A673 (cell line): ENCODE results near the gene XAF1. TPM values are rescaled to one million over a fixed set of nuclear protein-coding genes. Genes with fewer than 3 reads are reported as not detected.

ENCODE experiments used
- Bru-seq: library from RNA; stranded (reverse); fragments of 400-500 nt; gene quantifications from one replicate; lab custom pipeline; 2021; lab: Mats Ljungman, UMichigan
- BruChase-seq, 2 experiments: library from RNA; stranded (reverse); fragments of 400-500 nt; gene quantifications; one replicate each; lab custom pipeline; 2021; lab: Mats Ljungman, UMichigan
- BruUV-seq: library from RNA; stranded (reverse); fragments of 400-500 nt; replicated peaks from 2 replicates; lab custom pipeline; 2021; lab: Mats Ljungman, UMichigan
- CTCF ChIA-PET: fragments of 300-600 bp; sonication (Branson Sonifier 250); formaldehyde crosslinking; loops from one replicate; lab custom pipeline; 2022; ENCODE audit warnings: antibody characterized with exemption; lab: Charles Lee
- POLR2A ChIA-PET: fragments of 300-600 bp; sonication (Branson Sonifier 250); formaldehyde crosslinking; loops from one replicate; lab custom pipeline; 2022; ENCODE audit warnings: antibody characterized with exemption; ENCODE audit not compliant: low non-redundant PET; lab: Charles Lee
- DNase-seq: peaks from one replicate; pipeline ENCODE4 v3.0.0-alpha.2; 2015; ENCODE audit warnings: low spot score
- H3K27ac ChIP-seq: fragments of 200-600 bp; sonication (generic); 2 replicates; pipeline ENCODE4 v1.5.1; 2016; ENCODE audit warnings: mixed run types, low read depth, mild to moderate bottlenecking, mixed read lengths, antibody characterized with exemption, low read length; ENCODE audit not compliant: poor library complexity, severe bottlenecking
- H3K27me3 ChIP-seq: fragments of 200-600 bp; sonication (generic); replicated peaks from 2 replicates; pipeline ENCODE4 v1.6.1; 2017; ENCODE audit warnings: mixed run types, low read depth, mild to moderate bottlenecking, mixed read lengths, antibody characterized with exemption, low read length; ENCODE audit not compliant: insufficient read depth, poor library complexity
- H3K36me3 ChIP-seq: fragments of 200-600 bp; sonication (generic); 2 replicates; pipeline ENCODE4 v1.6.1; 2016; ENCODE audit warnings: mixed run types, mild to moderate bottlenecking, mixed read lengths, antibody characterized with exemption, low read length; ENCODE audit not compliant: insufficient read depth, poor library complexity, severe bottlenecking
- H3K4me1 ChIP-seq: fragments of 200-600 bp; sonication (generic); 2 replicates; pipeline ENCODE4 v1.6.1; 2017; ENCODE audit warnings: mixed run types, mild to moderate bottlenecking, mixed read lengths, antibody characterized with exemption, low read length; ENCODE audit not compliant: insufficient read depth, poor library complexity, severe bottlenecking
- H3K4me3 ChIP-seq: fragments of 200-600 bp; sonication (generic); 2 replicates; pipeline ENCODE4 v1.5.1; 2016; ENCODE audit warnings: low read depth, mixed run types, mild to moderate bottlenecking, mixed read lengths, low read length; ENCODE audit not compliant: poor library complexity, severe bottlenecking
- H3K9me3 ChIP-seq: fragments of 200-600 bp; sonication (generic); 2 replicates; pipeline ENCODE4 v1.6.1; 2016; ENCODE audit warnings: mixed run types, low read depth, mild to moderate bottlenecking, mixed read lengths, antibody characterized with exemption, low read length; ENCODE audit not compliant: poor library complexity, severe bottlenecking
- CTCF ChIP-seq: fragments of 300-800, 200-600 bp; sonication (generic); conservative IDR thresholded peaks from 2 replicates; pipeline ENCODE4 v1.5.1; 2017; ENCODE audit warnings: low read depth, mild to moderate bottlenecking, antibody characterized with exemption, low read length, moderate library complexity, mixed read lengths
- EZH2 ChIP-seq: fragments of 200-600 bp; sonication (generic); IDR thresholded peaks from 2 replicates; pipeline ENCODE4 v1.6.1; 2017; ENCODE audit warnings: borderline replicate concordance, low read depth, mild to moderate bottlenecking, mixed read lengths, antibody characterized with exemption, low read length; ENCODE audit not compliant: poor library complexity, severe bottlenecking
- intact Hi-C: fragments of 100-400 bp; cut with micrococcal nuclease; formaldehyde crosslinking; loops from one replicate; pipeline ENCODE4 v1.10.0; 2022; ENCODE audit not compliant: unreplicated experiment
- long read RNA-seq: library from polyadenylated mRNA; stranded (forward); transcript quantifications from one replicate; pipeline ENCODE4 v2.0.0, GENCODE V29; 2022
- total RNA-seq: library from RNA; stranded (reverse); gene quantifications from 2 replicates; pipeline ENCODE4 v1.2.3, GENCODE V29; 2021

XAF1 gene
- not detected in 2 replicates for total RNA-seq
- percentile 14 among the genes with signal in this experiment for Bru-seq, nascent RNA
- BruChase-seq, experiment 1, labeled RNA remaining after a 2-hour chase: percentile 4 among the genes with signal in this experiment
- BruChase-seq, experiment 2, labeled RNA remaining after a 6-hour chase: not detected
- long read RNA-seq, partial matches to known transcripts: 0 of 1 reads
- long read RNA-seq, other reads (novel, unspliced or antisense): 1 of 1 reads

GRCh38 chr17:6755731-6756184, at the start of gene XAF1:
TSS of gene XAF1 (plus strand) at chr17:6756046. CDS start at chr17:6756079, 33 bp downstream.
- DNase-seq: no peak
- TF ChIP-seq CTCF: no peak
- no peak for TF ChIP-seq EZH2
- Histone ChIP-seq H3K4me3 (no peak within 1 kb of the TSS), H3K4me1 (peaks cover 16% of the 10 kb centered on the region), H3K9me3 (no peaks in the 10 kb centered on the region), H3K27me3 (no peaks in the 10 kb centered on the region), H3K27ac (no peak within 1 kb of the TSS), H3K36me3 (no peaks in the 10 kb centered on the region)
- POLR2A ChIA-PET: no interaction called here
- intact Hi-C loops: no loop called here
- CTCF ChIA-PET: no interaction called here
- BruUV-seq: no TSS peak

GRCh38 chr17:6706499-6706898, 49.3 kb upstream of the XAF1 start:
- BruUV-seq: no TSS peak
- no peak overlapping the region for H3K4me3 ChIP-seq
- H3K9me3 ChIP-seq: no peaks in the 10 kb centered on the region
- ChIA-PET POLR2A (no interaction called here), CTCF (no interaction called here)
- no peak for TF ChIP-seq CTCF
- no peak for TF ChIP-seq EZH2
- H3K27ac ChIP-seq: no peak overlapping the region
- no peaks in the 10 kb centered on the region for H3K4me1 ChIP-seq
- no peaks in the 10 kb centered on the region for H3K36me3 ChIP-seq
- no peak for DNase-seq
- intact Hi-C loops: no loop called here
- H3K27me3 ChIP-seq: peaks cover 8% of the 10 kb centered on the region

GRCh38 chr17:6706996-6707395, 48.9 kb upstream of the XAF1 start:
- Histone ChIP-seq H3K4me3 (no peak overlapping the region), H3K9me3 (no peaks in the 10 kb centered on the region), H3K27ac (no peak overlapping the region), H3K36me3 (no peaks in the 10 kb centered on the region), H3K27me3 (peaks cover 11% of the 10 kb centered on the region), H3K4me1 (no peaks in the 10 kb centered on the region)
- TF ChIP-seq CTCF (no peak), EZH2 (no peak)
- CTCF ChIA-PET: no interaction called here
- DNase-seq: no peak
- POLR2A ChIA-PET: no interaction called here
- no TSS peak for BruUV-seq
- intact Hi-C loops: no loop called here
